Testis (tissue), 3 donors: Measurements from ENCODE around the gene TUBB. TPM values are rescaled to one million over a fixed set of nuclear protein-coding genes. Genes with fewer than 3 reads are reported as not detected.

Experiments
- DNase-seq: peaks from one replicate; pipeline ENCODE4 v3.0.0-alpha.2; 2019
- H3K27ac ChIP-seq, 2 donors: fragments of 200-600 bp; sonication (generic); one replicate each; pipeline ENCODE4 v1.5.1; 2019
- H3K27me3 ChIP-seq: fragments of 200-600 bp; sonication (generic); one replicate; pipeline ENCODE4 v1.5.1; 2019
- H3K36me3 ChIP-seq: fragments of 200-600 bp; sonication (generic); one replicate; pipeline ENCODE4 v1.5.1; 2017; ENCODE audit warnings: low read depth; ENCODE audit errors: missing control alignments
- H3K4me1 ChIP-seq: fragments of 200-600 bp; sonication (generic); one replicate; pipeline ENCODE4 v1.5.1; 2019
- H3K4me3 ChIP-seq, 2 donors: fragments of 200-600 bp; sonication (generic); one replicate each; pipeline ENCODE4 v1.5.1; 2017 to 2019
- H3K9me3 ChIP-seq: fragments of 200-600 bp; sonication (generic); one replicate; pipeline ENCODE4 v1.5.1; 2017
- POLR2A ChIP-seq: fragments of 450-650 bp; IDR thresholded peaks from one replicate; pipeline ENCODE4 v1.6.1; 2017; ENCODE audit warnings: antibody characterized with exemption, mild to moderate bottlenecking, moderate library complexity
- WGBS, 2 donors: methylation state at CpG; one replicate each; pipeline ENCODE4 v1.1.5; 2018; 5-methylcytosine and 5-hydroxymethylcytosine counted together
- intact Hi-C: fragments of 100-400 bp; cut with DNase I; formaldehyde crosslinking; loops from one replicate; pipeline ENCODE4 v1.15.1; 2023; ENCODE audit warnings: low total_unique reads
- polyA plus RNA-seq: library from polyadenylated mRNA; stranded (reverse); fragments of 350-450 nt; fragmentation: Illumina TruSeq; extraction: RNeasy Lipid Tissue Mini Kit (QIAGEN cat#74804); gene quantifications from one replicate; pipeline ENCODE4 v1.2.3, GENCODE V29; 2014; ENCODE audit warnings: low read depth, low replicate concordance; ENCODE audit not compliant: insufficient read depth
- total RNA-seq, 2 donors: library from RNA; depleted of rRNA; stranded (reverse); fragments of >200 nt; gene quantifications; one replicate each; pipeline ENCODE4 v1.2.3, GENCODE V29; 2016
- TF ChIP-seq, protein P1 (sequence below), 3 experiments: fragments of 450-650 bp in 2 of 3; fragments of 200-600 bp in 1 of 3; sonication (generic) in 1 of 3; IDR thresholded peaks; one replicate each; pipeline ENCODE4 v1.5.1; 2016 to 2019; ENCODE audit warnings: antibody characterized with exemption in 3 of 3, mild to moderate bottlenecking in 2 of 3, moderate library complexity in 1 of 3

TUBB gene
- total and polyA plus RNA-seq, 3 donors from 2014 or later: 173 to 309 (median 252) TPM

DNA sequence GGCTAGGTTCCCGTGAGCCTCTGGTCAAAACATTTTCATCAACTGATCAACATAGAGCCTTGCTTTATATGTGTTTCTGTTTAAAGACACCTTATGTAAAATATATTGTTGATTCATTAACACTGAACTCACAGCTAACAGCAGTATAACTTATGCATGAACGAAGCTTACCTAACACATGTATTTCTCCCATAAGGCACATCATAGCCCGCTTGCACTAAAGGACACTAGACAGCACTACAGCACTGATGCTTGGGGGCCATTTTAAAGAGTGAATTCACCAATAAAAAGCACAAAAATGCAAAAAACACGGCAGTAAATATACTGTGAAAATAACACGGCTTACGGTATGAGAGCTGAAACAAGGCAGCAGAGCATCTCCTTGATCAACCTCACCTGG lies 18.4 kb downstream of the TUBB start:
- no peak for DNase-seq
- no peaks in the 10 kb centered on the region for H3K36me3 ChIP-seq
- no peak overlapping the region for H3K27ac ChIP-seq
- no peaks in the 10 kb centered on the region for H3K9me3 ChIP-seq
- WGBS, 2 donors: 88 to 89% methylated on average over 6 of the region's 6 CpGs
- peaks cover 16% of the 10 kb centered on the region for H3K4me1 ChIP-seq
- H3K4me3 ChIP-seq: no peak overlapping the region
- intact Hi-C loops: no loop called here
- TF ChIP-seq POLR2A: no peak
- TF ChIP-seq, protein P1, sequence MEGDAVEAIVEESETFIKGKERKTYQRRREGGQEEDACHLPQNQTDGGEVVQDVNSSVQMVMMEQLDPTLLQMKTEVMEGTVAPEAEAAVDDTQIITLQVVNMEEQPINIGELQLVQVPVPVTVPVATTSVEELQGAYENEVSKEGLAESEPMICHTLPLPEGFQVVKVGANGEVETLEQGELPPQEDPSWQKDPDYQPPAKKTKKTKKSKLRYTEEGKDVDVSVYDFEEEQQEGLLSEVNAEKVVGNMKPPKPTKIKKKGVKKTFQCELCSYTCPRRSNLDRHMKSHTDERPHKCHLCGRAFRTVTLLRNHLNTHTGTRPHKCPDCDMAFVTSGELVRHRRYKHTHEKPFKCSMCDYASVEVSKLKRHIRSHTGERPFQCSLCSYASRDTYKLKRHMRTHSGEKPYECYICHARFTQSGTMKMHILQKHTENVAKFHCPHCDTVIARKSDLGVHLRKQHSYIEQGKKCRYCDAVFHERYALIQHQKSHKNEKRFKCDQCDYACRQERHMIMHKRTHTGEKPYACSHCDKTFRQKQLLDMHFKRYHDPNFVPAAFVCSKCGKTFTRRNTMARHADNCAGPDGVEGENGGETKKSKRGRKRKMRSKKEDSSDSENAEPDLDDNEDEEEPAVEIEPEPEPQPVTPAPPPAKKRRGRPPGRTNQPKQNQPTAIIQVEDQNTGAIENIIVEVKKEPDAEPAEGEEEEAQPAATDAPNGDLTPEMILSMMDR (IDR thresholded peaks at IDR 0.05): no peak
- no peaks in the 10 kb centered on the region for H3K27me3 ChIP-seq

GRCh38 chr6:30740540-30740870 lies 20.4 kb downstream of the TUBB start:
- 82 to 96% methylated on average over 2 of the region's 2 CpGs for WGBS, 2 donors
- Histone ChIP-seq H3K36me3 (no peaks in the 10 kb centered on the region), H3K4me3 (no peak overlapping the region), H3K9me3 (no peaks in the 10 kb centered on the region), H3K27ac (no peak overlapping the region), H3K4me1 (peaks cover 21% of the 10 kb centered on the region), H3K27me3 (no peaks in the 10 kb centered on the region)
- intact Hi-C loops: no loop called here
- DNase-seq: no peak
- TF ChIP-seq, protein P1 (IDR thresholded peaks at IDR 0.05): no peak
- no peak for TF ChIP-seq POLR2A

GRCh38 chr6:30741063-30741779 lies 21.1 kb downstream of the TUBB start:
- intact Hi-C loops: no loop called here
- DNase-seq: no peak
- TF ChIP-seq, protein P1 (IDR thresholded peaks at IDR 0.05): no peak
- no peak for TF ChIP-seq POLR2A
- H3K27me3 ChIP-seq: no peaks in the 10 kb centered on the region
- H3K9me3 ChIP-seq: no peaks in the 10 kb centered on the region
- peak overlapping the region; percentile 82 to 86 for H3K4me3 ChIP-seq
- 74 to 76% methylated on average over 8 of the region's 8 CpGs for WGBS, 2 donors
- no peaks in the 10 kb centered on the region for H3K36me3 ChIP-seq
- peaks cover 21% of the 10 kb centered on the region for H3K4me1 ChIP-seq
- H3K27ac ChIP-seq: peak overlapping the region; percentile 84 to 94

DNA sequence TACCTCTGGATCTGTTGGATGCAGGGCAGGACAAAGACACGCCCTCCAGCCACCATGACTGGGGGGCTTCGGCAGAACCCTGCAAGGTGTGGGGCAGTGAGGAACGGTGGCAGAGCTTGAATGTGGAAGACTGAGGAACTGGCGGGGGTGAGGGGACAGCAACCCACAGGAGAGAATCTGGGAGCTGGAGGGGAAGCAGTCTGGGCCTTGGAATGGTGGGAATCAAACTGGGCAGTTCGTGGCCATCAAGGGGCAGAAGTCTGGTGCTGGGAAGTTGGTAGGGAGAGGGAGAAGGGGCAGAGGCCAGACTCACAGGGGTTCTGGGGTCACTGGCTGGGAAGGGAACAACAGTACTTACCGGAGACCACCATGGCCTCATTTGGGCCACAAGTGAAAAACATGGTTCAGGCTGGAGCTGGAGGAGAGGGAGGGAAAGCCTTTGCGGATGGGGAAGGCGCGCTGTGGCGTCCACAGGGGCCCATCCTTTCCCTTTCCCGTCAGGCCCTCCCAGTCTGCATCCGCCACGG lies 21.7 kb downstream of the TUBB start:
- H3K4me1 ChIP-seq: peaks cover 21% of the 10 kb centered on the region
- no peak for DNase-seq
- no peaks in the 10 kb centered on the region for H3K27me3 ChIP-seq
- H3K36me3 ChIP-seq: no peaks in the 10 kb centered on the region
- no peaks in the 10 kb centered on the region for H3K9me3 ChIP-seq
- intact Hi-C loops: no loop called here
- peak overlapping the region; percentile 82 to 86 for H3K4me3 ChIP-seq
- WGBS, 2 donors: 7% methylated on average over 13 of the region's 13 CpGs
- TF ChIP-seq POLR2A: no peak
- TF ChIP-seq, protein P1 (IDR thresholded peaks at IDR 0.05): no peak
- peak overlapping the region; percentile 84 to 94 for H3K27ac ChIP-seq
